ENCODE results near the gene ZNF506. TPM values are rescaled to one million over a fixed set of nuclear protein-coding genes. Genes with fewer than 3 reads are reported as not detected.
"Not testable (repeated sequence)": the region's sequence is repeated elsewhere in the genome, so short reads cannot be mapped to it uniquely, and the experiment has no call there.

ZNF506 gene
- polyA plus RNA-seq, 1 donor = 17.0 TPM

DNA sequence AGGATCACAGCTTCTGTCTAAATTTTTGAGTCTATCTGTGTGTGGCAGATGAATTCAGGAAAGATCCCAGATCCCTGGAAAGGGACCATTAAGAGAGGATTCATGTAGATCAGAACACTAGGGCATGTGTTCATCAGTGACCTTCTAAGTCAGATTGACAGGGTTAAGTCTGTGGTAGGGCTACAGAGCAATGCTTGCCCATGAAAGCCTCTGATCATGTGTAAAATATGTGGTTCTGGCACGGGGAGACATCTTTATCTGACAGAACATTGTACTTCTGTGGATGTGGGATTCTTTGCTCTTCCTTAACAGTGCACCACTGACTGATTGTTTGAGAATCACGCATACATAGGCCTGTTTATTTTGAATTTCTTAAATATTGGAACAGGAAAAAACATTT, 42.9 kb downstream of the ZNF506 start:
- no peak for DNase-seq

DNA sequence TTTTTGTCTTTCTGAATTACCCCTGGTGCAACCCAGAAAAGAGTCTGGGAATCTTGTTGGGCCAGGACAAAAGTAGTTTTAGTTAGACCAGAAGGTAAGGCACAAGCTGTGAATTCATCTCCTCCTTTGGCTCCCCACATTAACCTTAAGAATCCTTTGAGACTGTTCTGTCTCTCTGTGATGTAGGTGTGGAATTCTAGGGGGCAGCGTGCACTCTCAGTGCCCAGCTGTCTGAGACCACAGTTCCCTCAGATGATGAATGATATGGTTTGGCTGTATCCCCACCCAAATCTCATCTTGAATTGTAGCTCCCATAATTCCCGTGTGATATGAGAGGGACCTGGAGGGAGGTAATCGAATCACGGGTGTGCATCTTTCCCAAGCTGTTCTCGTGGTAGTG, 43.9 kb downstream of the ZNF506 start:
- no peak for DNase-seq

DNA sequence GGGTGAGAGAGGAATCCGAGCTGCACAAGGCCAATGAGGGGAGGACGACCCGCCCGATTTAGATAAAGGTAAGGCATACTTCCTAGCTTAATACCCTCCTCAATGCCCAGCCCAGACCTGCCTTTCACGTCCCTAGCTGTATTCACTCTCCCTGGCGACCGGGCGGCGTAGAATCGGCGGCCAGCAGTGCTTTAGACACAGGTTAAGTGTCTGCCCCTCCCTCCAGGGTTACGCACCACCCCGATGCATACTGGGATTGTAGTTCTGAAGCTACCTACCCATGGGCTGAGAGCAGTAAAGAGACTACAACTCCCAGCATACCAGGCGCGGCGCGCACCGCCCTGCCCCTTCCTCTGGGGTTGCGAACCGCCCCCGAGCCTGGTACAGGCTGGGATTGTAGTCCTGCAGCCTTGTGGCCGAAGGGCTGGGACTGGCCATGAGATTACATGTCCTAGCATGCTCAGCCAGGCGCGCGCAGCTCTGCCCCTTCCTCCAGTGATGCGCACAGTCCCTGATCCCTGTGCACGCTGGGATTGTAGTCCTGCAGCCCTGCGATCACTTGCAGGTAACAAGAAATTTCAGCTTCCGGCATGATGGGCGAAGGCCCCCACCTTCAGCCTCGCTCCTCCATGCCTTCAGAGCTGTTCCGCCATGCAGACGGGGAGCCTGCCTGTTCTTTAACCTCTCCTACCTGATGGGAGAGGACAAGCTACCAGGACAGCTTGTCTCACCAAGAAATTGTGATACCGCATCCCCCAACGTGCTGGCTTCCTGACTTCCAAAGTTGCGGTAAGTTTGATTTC, 45.1 kb downstream of the ZNF506 start:
- peak; percentile 97 for DNase-seq

DNA sequence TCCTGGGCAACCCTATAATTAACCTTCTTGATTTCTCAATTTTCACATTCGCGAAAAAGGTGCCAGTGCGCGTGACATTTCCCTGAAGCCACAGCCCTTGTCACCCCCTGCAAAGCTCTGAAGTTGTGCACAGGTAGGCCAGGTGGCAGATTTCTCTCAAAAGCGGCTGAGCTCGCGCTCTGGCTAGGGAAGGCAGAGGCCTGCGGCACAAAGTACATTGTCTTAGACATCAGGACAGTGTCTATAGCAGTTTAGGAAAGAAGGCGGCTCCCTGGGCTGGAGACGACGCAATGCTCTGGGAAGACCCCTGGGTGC, 45.7 kb downstream of the ZNF506 start:
- no peak for DNase-seq

DNA sequence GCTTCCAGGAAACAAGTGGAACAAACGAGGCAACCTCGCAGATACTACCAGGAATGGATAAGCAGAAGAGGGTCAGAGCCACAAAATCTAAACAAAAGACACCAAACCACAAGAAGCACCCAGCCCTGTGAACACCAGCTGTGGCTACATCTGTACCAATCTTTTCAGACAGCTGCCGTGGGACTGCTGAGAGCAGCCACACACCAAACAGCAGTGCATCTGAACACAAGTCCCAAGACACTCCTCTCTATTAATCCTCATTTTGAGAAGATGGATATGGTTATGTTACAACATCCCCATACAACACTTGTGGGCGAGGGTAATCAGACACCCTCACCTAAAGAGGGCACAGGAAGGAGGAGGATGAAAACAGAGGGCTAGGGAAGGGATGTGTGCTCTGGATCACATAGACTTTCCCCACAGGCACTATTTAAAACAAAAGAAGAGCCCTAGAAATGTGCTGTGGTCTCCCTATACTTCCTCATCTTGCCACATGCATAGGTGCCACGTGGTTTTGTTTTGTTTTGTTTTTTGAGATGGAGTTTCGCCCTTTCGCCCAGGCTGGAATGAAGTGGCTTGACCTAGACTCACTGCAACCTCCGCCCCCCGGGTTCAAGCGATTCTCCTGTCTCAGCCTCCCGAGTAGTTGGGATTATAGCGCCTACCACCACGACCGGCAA, 47.1 kb downstream of the ZNF506 start:
- DNase-seq = no peak

DNA sequence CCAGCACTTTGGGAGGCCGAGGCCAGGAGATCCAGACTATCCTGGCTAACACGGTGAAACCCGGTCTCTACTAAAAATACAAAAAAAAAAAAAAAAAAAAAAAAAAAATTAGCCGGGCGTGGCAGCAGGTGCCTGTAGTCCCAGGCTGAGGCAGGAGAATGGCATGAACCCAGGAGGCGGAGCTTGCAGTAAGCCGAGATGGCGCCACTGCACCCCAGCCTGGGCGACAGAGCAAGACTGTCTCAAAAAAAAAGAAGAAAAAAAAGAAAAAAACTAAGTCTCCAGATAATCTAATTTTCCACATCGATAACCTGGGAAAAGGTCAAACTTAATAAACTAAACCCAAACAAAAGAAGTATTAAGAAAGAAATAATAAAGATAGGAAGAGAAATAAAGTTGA, 49.6 kb downstream of the ZNF506 start:
- DNase-seq = not testable (repeated sequence)

DNA sequence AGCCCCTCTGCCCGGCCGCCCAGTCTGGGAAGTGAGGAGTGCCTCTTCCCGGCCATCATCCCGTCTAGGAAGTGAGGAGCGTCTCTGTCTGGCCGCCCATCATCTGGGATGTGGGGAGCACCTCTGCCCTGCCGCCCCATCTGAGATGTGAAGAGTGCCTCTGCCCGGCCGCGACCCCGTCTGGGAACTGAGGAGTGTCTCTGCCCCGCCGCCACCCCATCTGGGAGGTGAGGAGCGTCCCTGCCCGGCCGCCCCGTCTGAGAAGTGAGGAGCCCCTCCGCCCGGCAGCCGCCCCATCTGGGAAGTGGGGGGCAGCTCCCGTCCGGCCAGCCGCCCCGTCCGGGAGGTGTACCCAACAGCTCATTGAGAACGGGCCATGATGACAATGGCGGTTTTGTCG, 51.6 kb downstream of the ZNF506 start:
- DNase-seq = not testable (repeated sequence)

DNA sequence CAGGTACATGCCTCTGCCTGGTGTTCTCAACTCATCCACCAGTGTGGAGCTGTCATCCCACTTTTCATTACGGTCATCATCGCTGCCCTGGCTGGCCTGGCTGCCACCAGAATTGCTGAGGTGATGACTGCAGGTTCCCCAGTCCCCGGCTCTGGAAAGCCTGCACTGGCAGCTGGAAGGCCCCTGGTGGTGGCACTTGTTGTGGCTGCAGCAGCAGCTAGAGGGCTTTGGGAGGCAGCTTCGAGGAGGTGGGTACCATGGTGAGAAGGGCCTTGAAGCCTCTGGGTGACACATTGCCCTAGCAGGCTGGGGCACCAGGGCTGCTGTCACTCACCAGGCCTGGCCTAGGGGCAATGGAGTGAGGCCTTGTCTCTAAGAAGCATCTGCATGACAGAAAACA, 63.4 kb downstream of the ZNF506 start:
- no peak for DNase-seq

DNA sequence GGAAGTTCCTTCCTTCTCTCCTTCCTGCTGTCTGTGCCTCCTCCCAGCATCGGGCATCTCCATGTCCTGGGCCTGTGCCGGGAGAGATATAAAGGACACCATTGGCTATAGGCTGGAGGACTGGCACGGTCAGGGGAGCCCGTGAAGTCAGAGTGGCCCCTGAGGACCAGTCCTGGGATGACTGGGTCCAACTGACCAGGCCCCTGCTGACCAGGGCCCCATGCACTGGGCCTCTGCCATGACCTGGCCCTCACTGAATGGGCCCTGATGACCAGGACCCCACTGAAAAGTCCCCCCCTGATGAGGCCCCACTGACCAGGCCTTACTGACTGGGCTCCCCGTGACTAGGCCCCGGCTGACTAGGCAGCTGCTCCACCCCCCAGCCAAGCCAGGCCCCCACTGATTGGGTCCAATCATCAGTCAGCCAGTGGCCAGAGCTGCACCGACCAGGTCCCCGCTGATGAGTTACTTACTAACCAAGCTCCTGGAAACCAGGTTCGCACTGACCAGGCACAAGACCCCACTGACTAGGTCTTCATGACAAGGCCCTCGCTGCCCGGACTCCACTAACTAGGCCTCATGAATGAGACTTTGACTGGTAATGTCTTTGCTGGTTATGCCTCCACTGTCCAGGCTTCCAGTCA, 68.7 kb downstream of the ZNF506 start:
- DNase-seq = no peak

DNA sequence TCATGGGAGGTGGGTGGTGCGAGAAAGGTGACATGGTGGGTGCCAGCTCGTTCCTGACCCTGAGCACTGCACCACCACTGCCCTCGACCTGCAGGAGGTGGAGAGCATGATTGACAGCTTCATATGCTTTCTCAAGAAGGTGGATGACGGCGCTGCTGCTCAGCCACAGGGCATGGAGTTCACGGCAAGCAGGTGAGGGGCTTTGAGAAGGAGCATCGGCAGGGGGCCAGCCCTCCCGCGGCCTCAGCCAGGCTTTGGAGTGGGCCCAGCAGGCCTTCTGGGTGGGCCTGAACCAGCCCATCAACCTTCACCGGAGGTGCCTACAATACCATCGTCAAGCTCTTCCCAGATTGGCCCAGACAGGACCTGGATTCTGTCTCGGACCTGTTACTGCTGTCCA, 69.7 kb downstream of the ZNF506 start:
- no peak for DNase-seq

DNA sequence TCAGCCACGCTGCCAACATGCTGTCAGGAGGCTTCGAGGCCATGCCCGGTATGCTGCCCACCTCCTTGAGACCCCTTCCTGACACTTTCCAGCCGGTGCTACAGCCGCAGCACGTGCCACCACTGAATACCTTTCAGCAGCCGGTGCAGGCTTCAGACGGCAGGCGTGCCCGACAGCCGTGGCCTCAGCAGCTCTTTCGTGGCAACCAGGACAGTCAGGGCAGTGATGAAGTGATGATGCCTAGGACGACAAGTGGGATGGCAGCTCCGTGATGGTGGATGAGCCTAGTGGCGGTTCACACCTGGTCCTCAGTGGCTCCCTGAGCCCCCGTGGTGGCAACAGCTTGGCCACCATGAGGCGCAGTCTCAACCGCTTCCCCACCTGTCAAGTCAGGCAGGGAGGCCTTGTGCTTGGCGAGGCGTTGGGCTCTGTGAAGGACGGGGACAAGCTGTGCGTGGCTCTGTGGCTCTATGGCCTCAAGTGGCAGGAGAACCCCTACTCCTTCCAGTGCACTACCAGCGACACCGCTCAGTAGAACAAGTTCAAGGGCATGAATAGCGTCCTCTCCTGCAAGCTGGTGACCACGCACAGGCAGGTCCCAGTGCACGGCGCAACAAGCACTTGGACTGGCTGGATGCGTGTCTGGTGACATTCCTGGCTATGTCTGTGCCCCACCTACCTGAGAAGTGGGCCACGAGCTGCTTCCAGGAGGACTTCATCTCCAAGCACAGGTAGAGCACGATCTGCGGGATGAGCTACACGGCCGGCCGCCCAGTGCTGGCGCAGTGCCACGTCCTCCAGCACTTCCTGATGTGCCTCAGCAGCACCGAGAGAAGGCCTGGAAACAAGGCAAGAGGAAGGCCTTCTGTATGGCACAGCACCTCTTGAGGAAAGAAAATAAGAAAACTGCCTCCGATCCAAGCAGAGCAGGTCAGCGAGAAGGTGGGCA, 70.4 kb downstream of the ZNF506 start:
- no peak for DNase-seq

DNA sequence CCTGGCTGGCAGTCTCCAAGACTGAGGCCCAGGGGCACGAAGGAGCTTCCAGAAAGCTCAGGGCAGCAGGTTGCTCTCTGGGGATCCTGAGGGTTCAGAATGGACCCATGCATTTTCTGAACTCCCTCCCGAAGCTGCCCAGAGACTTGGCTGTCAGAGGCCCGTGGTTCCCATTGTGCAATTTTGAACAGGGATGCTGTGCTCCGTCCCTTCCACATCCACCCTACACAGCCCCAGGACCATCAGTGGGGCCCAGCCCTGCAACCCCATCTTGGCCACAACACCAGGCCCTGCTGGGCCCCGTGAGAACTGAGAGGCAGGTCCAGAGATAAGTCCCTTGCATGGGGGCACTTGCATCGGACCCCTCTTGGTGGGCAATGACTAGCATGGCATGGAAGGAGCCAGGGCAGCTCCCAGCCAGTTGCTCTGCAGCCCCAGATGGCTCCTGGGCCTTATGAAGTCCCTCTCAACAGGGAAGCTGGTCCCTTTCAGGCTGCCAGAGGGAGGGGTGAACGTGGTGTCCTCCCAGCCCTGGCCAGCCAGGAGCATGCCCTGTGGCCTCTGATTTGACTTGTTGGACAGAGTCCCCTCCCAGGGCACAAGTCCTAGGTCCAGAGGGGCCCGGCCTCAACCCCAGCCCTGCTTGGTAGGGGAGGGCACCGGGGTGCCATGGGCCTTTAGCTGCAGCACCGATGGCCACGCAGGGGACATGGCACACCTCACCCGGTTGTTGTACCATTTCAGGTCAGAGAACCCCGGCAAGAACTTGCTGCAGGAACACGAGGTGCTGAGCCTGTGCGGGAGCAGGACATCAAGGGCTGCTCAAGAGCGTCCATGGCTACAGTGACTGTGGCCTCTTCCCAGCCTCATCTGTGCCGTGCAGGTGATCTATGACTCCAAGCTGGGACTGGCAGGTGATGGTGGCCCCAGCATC, 71.4 kb downstream of the ZNF506 start:
- DNase-seq = no peak

DNA sequence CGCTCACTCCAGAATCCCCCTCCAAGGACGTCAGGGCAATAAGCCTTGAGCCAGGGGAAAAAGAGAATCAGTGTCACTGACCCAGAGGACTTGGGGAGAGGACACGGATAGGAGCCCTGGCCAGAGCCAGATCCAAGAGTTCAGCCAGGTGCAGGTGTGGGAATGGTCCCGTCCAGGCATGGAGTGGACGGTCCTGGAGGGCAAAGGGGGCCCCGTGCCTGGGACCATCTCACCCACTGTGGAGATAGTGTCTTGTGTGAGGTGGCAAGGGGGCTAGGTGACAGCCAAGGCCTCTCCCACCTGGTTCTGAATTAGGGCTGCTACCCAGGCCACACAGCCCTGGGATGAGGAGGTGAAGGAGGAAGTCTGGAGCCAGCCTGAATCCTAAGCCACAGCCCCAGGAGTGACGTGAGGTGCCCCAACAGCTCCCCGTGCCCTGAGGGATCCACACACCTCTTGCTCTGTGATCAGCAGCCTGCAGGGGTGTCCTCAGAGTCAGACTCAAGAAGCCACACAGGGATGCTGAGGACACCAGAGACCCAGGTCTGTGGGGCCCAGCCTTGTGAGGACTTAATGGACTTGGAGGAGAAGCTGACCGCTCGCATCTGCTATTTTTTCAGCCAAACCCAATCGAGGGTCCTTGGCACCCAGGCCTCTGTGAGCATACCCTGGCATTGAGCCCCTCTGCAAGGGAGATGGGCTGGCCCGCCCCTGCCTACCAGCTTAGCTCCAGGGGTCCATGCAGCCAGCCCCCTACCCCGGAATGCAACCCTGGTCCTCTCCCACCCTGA, 72.2 kb downstream of the ZNF506 start:
- no peak for DNase-seq

DNA sequence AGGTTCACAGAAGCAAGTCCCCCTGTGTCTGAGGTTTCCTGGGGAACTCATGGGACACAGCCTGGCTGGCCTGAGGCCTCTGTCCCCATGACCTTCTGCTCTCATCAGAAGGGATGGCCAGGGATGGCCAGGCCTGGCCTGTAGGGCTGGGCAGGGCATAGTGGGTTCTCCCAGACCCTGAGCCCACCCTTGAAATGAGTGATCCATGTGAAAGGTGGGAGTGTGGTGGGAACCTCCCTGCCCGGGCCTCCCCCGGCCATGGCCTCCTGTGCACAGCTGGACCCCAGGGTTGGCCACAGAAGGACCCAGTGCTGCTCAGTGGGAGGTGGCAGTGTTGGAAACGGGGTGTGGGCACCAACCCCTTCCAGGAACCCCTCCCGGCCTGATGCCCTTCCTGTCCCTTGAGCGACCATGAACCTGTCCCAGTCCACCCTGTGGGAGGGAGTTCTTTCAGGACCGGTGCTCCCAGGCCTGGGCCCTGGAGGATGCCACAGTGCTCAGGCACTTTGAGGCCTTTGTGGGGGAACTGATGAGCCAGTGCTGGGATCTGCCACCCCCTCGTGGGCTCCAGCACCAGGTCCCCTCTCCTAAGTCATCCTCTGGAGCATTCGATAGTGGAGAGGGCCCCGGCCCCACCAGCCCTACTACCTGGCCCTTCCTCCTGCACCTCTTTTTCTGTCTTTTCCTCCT, 73.2 kb downstream of the ZNF506 start:
- no peak for DNase-seq

DNA sequence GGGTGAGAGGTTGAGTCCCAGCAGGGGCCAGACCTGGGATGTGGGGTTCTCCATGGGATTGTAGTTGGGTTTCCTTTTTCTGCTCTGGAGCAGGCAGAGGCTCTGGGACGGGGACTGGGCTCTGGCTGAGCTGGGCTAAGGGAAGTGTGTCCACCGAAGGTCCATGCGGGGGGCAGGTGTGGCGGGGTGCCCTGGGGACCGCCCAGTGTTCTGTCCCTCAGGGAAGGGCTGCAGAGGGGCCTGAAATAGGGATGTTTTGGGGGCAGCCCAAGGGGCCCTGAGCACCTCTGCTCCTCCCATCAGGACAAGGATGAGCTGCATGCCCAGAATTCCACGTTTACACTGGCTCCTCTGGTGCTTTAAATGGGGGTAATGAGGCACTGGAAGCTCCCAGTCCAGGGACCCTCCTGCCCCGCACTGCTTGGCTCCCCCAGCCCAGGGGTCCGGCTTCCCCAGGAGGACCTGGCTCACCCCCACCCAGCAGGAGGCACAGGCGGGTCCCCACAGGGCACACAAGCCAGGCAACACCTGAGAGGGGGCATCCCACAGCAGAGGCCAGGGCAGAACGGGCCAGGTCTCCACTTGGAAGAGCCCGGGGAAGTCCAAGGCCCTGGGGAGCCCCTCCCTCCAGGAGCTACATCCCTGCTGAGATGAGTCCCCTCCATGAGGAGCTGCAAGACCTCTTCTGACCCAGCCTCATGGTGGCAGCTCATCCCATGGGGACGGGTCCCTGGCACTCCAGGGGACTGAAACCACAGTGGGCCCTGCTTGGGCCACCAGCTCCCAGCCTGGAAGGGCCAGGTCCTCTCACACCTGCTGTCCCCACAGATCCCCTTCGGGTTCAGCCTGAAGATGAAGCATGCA, 74.0 kb downstream of the ZNF506 start:
- DNase-seq = no peak

DNA sequence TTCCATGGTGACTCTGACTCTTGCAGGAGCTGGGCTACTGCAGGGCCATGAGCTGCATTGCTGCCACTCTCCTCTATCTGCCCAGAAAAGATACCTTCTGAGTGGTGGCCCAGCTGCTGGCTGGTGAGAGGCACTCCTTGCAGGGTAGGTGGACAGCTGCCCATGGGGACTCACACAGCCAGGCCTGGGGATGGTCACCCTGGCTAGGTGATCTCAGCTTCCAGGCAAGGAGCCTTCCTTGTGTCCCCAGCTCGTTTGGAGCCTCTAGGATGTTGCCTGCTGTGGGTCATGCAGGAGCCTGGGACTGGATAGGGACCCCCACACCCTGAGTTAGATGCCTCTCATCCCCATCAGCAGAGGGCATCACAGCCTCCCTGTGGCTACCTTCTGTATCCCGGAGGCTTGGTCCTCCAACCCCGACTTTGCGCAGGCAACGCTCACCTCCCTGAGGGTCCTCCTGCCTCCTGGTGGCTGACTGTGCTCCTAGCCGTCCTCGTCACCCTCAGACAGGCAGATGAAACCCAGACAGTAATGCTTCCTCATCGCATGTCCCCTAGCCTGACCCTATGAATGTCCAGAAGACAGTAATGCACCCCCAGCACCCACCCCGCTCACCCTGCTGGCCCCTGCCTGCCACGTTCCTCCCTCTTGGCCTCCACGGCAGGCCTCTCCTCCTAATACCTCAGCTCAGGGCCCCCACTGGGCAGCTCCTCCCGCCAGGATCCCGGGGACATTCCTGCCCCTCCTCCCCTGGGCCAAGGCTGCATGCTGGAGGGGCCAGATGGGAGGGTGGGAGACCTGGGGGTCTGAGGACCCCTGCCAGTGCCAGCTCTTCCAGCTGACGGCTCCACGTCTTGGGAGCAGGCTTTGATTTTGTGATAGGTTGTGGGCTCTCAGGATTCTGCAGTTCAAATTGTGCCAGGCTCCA, 75.0 kb downstream of the ZNF506 start:
- no peak for DNase-seq

DNA sequence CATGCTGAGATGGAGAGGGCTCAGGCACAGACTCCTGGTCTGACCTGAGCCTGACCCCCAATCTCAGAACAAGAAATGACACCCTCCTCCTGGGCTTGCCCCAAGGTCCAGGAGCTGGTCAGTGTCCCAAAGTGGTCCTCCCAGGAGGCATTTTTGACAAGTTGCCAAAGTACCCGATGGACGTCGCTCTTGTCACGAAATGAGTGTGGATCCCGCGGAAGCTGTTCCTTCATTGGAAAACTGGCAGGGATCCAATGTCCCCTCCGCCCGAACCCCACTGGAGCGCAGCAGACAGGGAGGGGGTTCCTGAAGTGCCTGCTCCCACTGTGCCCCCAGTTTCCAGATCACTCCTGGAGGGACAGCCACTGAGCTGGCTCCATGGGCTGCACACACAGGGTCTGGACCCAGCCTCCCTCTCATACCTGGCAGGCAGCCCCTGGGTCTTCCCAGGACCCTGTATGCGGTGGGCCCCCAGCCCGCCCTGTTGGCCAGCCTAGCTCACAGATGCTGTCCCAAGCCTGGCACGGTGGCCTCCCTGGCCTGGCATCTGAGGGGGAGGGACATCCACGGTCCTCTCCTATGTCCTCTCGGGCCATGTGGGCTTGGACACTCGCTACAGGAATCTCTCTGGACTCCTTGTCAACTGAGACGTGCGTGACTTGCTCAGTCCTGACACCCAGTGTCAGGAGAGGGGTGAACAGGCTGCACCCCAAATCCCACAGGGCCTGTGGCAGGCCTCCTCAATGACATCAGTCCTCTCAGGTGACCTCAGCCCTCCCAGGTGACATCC, 75.9 kb downstream of the ZNF506 start:
- DNase-seq = no peak
